ENCODE measurements around the gene MBTPS1. TPM values are rescaled to one million over a fixed set of nuclear protein-coding genes. Genes with fewer than 3 reads are reported as not detected.

Gene MBTPS1
- total RNA-seq, 5 donors from 2014 or later (not counting 1 experiment from before 2014, with no cell fraction given) = 122 to 142 (median 131) TPM

DNA sequence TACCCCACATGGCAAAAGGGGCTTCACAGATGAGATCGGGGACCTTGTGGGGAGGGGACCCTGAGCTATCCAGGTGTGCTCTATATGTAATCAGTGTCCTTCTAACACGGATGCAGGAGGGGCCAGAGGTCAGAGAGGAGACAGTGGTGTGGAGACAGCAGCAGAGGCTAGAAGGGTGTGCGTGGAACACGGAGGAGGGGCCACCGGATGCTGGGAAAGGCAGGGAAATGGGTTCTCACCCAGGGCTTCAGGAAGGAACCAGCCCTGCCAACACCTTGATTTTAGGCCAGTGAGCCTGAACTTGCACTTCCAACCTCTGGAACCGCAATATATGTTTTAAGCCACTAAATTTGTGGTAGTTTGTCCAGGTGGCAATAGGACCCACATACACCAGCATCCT, 69.5 kb downstream of the MBTPS1 start:
- Mint-ChIP-seq H3K4me3 (no peak overlapping the region), H3K4me1 (peaks cover 2 to 8% (median 5%) of the 10 kb centered on the region in 3 donors), H3K9me3 (no peaks in the 10 kb centered on the region), H3K27ac (no peak overlapping the region), H3K36me3 (peaks cover 13% of the 10 kb centered on the region), H3K27me3 (peaks cover 13 to 19% of the 10 kb centered on the region in 2 donors)
- Histone ChIP-seq H3K4me3 (ENCODE audit: control insufficient read depth in 1 of 2, extremely low read depth in 1 of 2, low read length in 1 of 2) (no peak overlapping the region), H3K4me1 (ENCODE audit: control insufficient read depth in 1 of 2, extremely low read depth in 1 of 2, insufficient read depth in 2 of 2, low read length in 2 of 2) (peaks cover 0 to 3% of the 10 kb centered on the region in 2 experiments), H3K9me3 (no peaks in the 10 kb centered on the region), H3K36me3 (ENCODE audit: control insufficient read depth in 2 of 2, extremely low read depth in 1 of 2, insufficient read depth in 1 of 2, low read length in 1 of 2) (peaks cover 11 to 20% of the 10 kb centered on the region in 2 donors), H3K27me3 (replicated peaks in 1 of 2; ENCODE audit: control insufficient read depth in 2 of 2, extremely low read depth in 1 of 2, insufficient read depth in 2 of 2, low read length in 1 of 2) (peaks cover 4 to 28% of the 10 kb centered on the region in 2 experiments), H3K27ac (ENCODE audit: low read length) (no peak overlapping the region)
- WGBS (ENCODE audit: insufficient coverage) = 94% methylated on average over 5 of the region's 6 CpGs
- ChIA-PET CTCF (no interaction called here), POLR2A (no interaction called here)
- no peak for ATAC-seq (replicated peaks in 1 of 4)
- no peak for DNase-seq

DNA sequence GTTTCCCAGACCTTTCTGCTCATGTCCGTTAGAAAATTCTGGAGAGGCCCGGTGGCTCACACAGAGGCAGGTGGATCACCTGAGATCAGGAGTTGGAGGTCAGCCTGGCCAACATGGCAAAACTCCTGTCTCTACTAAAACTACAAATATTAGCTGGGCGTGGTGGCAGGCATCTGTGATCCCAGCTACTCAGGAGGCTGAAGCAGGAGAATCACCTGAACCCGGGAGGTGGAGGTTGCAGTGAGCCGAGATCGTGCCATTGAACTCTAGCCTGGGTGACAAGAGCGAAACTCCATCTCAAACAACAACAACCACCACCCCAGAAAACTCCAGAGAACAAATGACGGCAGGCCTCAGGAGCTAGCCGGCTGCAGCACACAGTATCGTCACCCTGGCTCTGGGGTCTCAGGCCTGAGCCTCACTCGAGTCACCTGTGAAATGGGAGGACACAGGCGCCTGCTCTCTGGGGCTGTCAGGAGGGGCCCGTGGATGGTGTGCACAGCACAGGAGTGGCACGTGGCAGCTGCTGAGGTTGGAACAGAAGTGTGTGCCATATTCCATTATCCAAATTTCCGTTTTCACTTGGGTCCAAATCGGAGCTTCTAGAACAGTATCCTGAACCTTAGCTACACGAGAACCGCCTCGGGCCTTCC, 70.8 kb downstream of the MBTPS1 start:
- DNase-seq (no peak), ATAC-seq (replicated peaks in 1 of 4) (no peak)
- 97% methylated on average over 10 of the region's 19 CpGs for WGBS (ENCODE audit: insufficient coverage)
- H3K9me3 Mint-ChIP-seq = no peaks in the 10 kb centered on the region
- H3K36me3 Mint-ChIP-seq = peaks cover 13% of the 10 kb centered on the region
- H3K4me1 Mint-ChIP-seq = peaks cover 2 to 8% (median 5%) of the 10 kb centered on the region in 3 donors
- CTCF ChIA-PET = no interaction called here
- peaks cover 13 to 21% of the 10 kb centered on the region in 2 donors for H3K27me3 Mint-ChIP-seq
- H3K9me3 ChIP-seq = no peaks in the 10 kb centered on the region
- peaks cover 4 to 32% of the 10 kb centered on the region in 2 experiments for H3K27me3 ChIP-seq (replicated peaks in 1 of 2; ENCODE audit: control insufficient read depth in 2 of 2, extremely low read depth in 1 of 2, insufficient read depth in 2 of 2, low read length in 1 of 2)
- no peak overlapping the region for H3K27ac Mint-ChIP-seq
- H3K4me3 ChIP-seq (ENCODE audit: control insufficient read depth in 1 of 2, extremely low read depth in 1 of 2, low read length in 1 of 2) = no peak overlapping the region
- H3K4me3 Mint-ChIP-seq = no peak overlapping the region
- H3K27ac ChIP-seq (ENCODE audit: low read length) = no peak overlapping the region
- POLR2A ChIA-PET = no interaction called here
- peaks cover 11 to 18% of the 10 kb centered on the region in 2 donors for H3K36me3 ChIP-seq (ENCODE audit: control insufficient read depth in 2 of 2, extremely low read depth in 1 of 2, insufficient read depth in 1 of 2, low read length in 1 of 2)
- H3K4me1 ChIP-seq (ENCODE audit: control insufficient read depth in 1 of 2, extremely low read depth in 1 of 2, insufficient read depth in 2 of 2, low read length in 2 of 2) = peaks cover 0 to 3% of the 10 kb centered on the region in 2 experiments

GRCh38 chr16:84045001-84045817, 71.5 kb downstream of the MBTPS1 start:
- ChIA-PET POLR2A (no interaction called here), CTCF (no interaction called here)
- Histone ChIP-seq H3K9me3 (no peaks in the 10 kb centered on the region), H3K27me3 (replicated peaks in 1 of 2; ENCODE audit: control insufficient read depth in 2 of 2, extremely low read depth in 1 of 2, insufficient read depth in 2 of 2, low read length in 1 of 2) (peaks cover 4 to 35% of the 10 kb centered on the region in 2 experiments), H3K36me3 (ENCODE audit: control insufficient read depth in 2 of 2, extremely low read depth in 1 of 2, insufficient read depth in 1 of 2, low read length in 1 of 2) (peaks cover 8 to 14% of the 10 kb centered on the region in 2 donors), H3K4me3 (ENCODE audit: control insufficient read depth in 1 of 2, extremely low read depth in 1 of 2, low read length in 1 of 2) (no peak overlapping the region), H3K27ac (ENCODE audit: low read length) (no peak overlapping the region), H3K4me1 (ENCODE audit: control insufficient read depth in 1 of 2, extremely low read depth in 1 of 2, insufficient read depth in 2 of 2, low read length in 2 of 2) (peaks cover 0 to 3% of the 10 kb centered on the region in 2 experiments)
- Mint-ChIP-seq H3K27ac (no peak overlapping the region), H3K36me3 (peaks cover 9% of the 10 kb centered on the region), H3K9me3 (no peaks in the 10 kb centered on the region), H3K4me3 (no peak overlapping the region), H3K4me1 (peaks cover 2 to 8% (median 5%) of the 10 kb centered on the region in 3 donors), H3K27me3 (peaks cover 13 to 26% of the 10 kb centered on the region in 2 donors)
- DNase-seq (no peak), ATAC-seq (replicated peaks in 1 of 4) (no peak)
- WGBS (ENCODE audit: insufficient coverage) = 64% methylated on average over 29 of the region's 36 CpGs

- no peaks in the 10 kb centered on the region for H3K9me3 ChIP-seq
- DNase-seq (no peak), ATAC-seq (replicated peaks in 1 of 4) (no peak)
- Mint-ChIP-seq H3K36me3 (peaks cover 5% of the 10 kb centered on the region), H3K4me3 (no peak overlapping the region), H3K27me3 (peaks cover 17 to 28% of the 10 kb centered on the region in 2 donors), H3K9me3 (no peaks in the 10 kb centered on the region), H3K4me1 (peaks cover 2 to 8% (median 5%) of the 10 kb centered on the region in 3 donors), H3K27ac (no peak overlapping the region)
- ChIA-PET CTCF (no interaction called here), POLR2A (no interaction called here)
- H3K4me3 ChIP-seq (ENCODE audit: control insufficient read depth in 1 of 2, extremely low read depth in 1 of 2, low read length in 1 of 2) = no peak overlapping the region
- peaks cover 4 to 37% of the 10 kb centered on the region in 2 experiments for H3K27me3 ChIP-seq (replicated peaks in 1 of 2; ENCODE audit: control insufficient read depth in 2 of 2, extremely low read depth in 1 of 2, insufficient read depth in 2 of 2, low read length in 1 of 2)
- 28% methylated on average over 4 of the region's 5 CpGs for WGBS (ENCODE audit: insufficient coverage)
- peaks cover 0 to 3% of the 10 kb centered on the region in 2 experiments for H3K4me1 ChIP-seq (ENCODE audit: control insufficient read depth in 1 of 2, extremely low read depth in 1 of 2, insufficient read depth in 2 of 2, low read length in 2 of 2)
- peaks cover 3 to 4% of the 10 kb centered on the region in 2 donors for H3K36me3 ChIP-seq (ENCODE audit: control insufficient read depth in 2 of 2, extremely low read depth in 1 of 2, insufficient read depth in 1 of 2, low read length in 1 of 2)
- no peak overlapping the region for H3K27ac ChIP-seq (ENCODE audit: low read length)
Measured at GRCh38 chr16:84044118-84044488, 72.6 kb downstream of the MBTPS1 start.

DNA sequence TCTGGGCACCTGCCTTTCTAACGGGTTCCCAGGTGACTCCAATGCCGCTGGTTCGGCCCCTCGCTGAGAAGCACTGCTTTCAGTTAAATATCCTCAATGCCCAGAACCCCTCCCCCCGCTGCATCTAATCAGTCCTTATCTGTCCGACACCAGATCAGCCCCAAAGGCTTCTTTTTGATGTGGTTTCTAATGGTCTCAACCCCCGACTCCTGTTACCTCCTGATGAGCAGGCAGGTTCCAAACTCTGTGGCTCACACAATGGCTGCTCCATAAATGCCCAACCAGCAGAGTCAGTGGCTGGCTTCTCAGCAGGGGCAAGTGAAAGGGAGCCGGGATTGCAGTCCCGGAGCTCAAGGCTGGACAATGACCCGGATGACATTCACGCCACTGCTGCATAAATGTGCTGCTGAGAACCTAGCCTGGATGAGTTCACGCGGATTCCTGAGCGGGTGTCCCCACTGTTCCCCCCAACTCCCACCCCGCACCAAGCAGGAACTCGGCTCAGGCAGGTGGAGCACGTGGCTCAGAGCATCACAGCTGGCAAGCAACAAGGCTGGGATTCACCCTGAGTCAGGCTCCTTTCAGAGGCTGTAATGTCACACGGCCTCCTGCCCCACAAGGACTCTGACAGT, 73.1 kb downstream of the MBTPS1 start:
- Mint-ChIP-seq H3K4me3 (no peak overlapping the region), H3K36me3 (peaks cover 5% of the 10 kb centered on the region), H3K9me3 (no peaks in the 10 kb centered on the region), H3K4me1 (peaks cover 2 to 8% (median 5%) of the 10 kb centered on the region in 3 donors), H3K27me3 (peaks cover 17 to 31% of the 10 kb centered on the region in 2 donors), H3K27ac (no peak overlapping the region)
- ATAC-seq (replicated peaks in 1 of 4) (no peak), DNase-seq (no peak)
- ChIA-PET POLR2A (no interaction called here), CTCF (no interaction called here)
- Histone ChIP-seq H3K27ac (ENCODE audit: low read length) (no peak overlapping the region), H3K27me3 (replicated peaks in 1 of 2; ENCODE audit: control insufficient read depth in 2 of 2, extremely low read depth in 1 of 2, insufficient read depth in 2 of 2, low read length in 1 of 2) (peaks cover 4 to 38% of the 10 kb centered on the region in 2 experiments), H3K4me3 (ENCODE audit: control insufficient read depth in 1 of 2, extremely low read depth in 1 of 2, low read length in 1 of 2) (no peak overlapping the region), H3K9me3 (no peaks in the 10 kb centered on the region), H3K36me3 (ENCODE audit: control insufficient read depth in 2 of 2, extremely low read depth in 1 of 2, insufficient read depth in 1 of 2, low read length in 1 of 2) (peaks cover 0 to 3% of the 10 kb centered on the region in 2 donors), H3K4me1 (ENCODE audit: control insufficient read depth in 1 of 2, extremely low read depth in 1 of 2, insufficient read depth in 2 of 2, low read length in 2 of 2) (peaks cover 0 to 3% of the 10 kb centered on the region in 2 experiments)
- WGBS (ENCODE audit: insufficient coverage) = 49% methylated on average over 15 of the region's 18 CpGs

DNA sequence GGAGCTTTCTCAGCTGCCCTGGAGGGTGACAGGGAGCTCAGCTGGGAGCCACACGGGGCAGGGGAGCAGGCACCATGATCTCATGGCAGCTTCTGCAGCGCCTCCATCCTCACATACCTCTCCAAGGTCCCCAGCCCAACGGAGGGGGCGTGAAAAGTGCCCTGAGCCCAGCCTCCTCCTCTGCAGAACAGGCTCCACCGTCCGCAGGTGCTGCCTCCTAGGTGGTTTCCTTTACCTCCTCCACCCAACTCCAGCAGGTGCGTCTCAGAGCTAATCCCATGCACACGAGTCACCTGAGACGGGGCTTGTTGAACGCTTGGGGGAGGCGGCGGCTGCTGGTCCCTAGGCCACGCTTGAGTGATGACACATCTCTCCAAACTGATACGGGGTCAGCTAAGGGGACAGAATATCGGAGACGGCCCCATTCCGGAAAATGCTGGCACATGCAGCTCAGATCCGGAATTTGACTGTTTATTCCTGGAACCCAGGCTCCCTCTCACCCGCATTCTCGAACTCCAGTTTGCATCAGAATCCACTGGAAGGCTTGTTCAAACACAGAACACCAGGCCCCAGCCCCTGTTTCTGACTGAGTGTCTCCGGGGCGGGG, 73.8 kb downstream of the MBTPS1 start:
- Mint-ChIP-seq H3K4me1 (peaks cover 2 to 8% (median 5%) of the 10 kb centered on the region in 3 donors), H3K36me3 (peaks cover 2% of the 10 kb centered on the region), H3K27ac (no peak overlapping the region), H3K4me3 (no peak overlapping the region), H3K9me3 (no peaks in the 10 kb centered on the region), H3K27me3 (peaks cover 17 to 31% of the 10 kb centered on the region in 2 donors)
- DNase-seq (no peak), ATAC-seq (replicated peaks in 1 of 4) (no peak)
- peaks cover 0 to 3% of the 10 kb centered on the region in 2 experiments for H3K4me1 ChIP-seq (ENCODE audit: control insufficient read depth in 1 of 2, extremely low read depth in 1 of 2, insufficient read depth in 2 of 2, low read length in 2 of 2)
- 64% methylated on average over 16 of the region's 22 CpGs for WGBS (ENCODE audit: insufficient coverage)
- no peak overlapping the region for H3K27ac ChIP-seq (ENCODE audit: low read length)
- no peak overlapping the region for H3K4me3 ChIP-seq (ENCODE audit: control insufficient read depth in 1 of 2, extremely low read depth in 1 of 2, low read length in 1 of 2)
- CTCF ChIA-PET = no interaction called here
- POLR2A ChIA-PET = no interaction called here
- peaks cover 4 to 39% of the 10 kb centered on the region in 2 experiments for H3K27me3 ChIP-seq (replicated peaks in 1 of 2; ENCODE audit: control insufficient read depth in 2 of 2, extremely low read depth in 1 of 2, insufficient read depth in 2 of 2, low read length in 1 of 2)
- no peaks in the 10 kb centered on the region for H3K9me3 ChIP-seq
- peaks cover 0 to 1% of the 10 kb centered on the region in 2 donors for H3K36me3 ChIP-seq (ENCODE audit: control insufficient read depth in 2 of 2, extremely low read depth in 1 of 2, insufficient read depth in 1 of 2, low read length in 1 of 2)

All from T-cell (primary cell).